Panc1 (cell line): ENCODE results near the gene KRT12. TPM values are rescaled to one million over a fixed set of nuclear protein-coding genes. Genes with fewer than 3 reads are reported as not detected.

ENCODE experiments used
- ATAC-seq: fragments of 200-7000 bp; cut with Tn5 transposase; 2 replicates; pipeline ENCODE4 v1.9.1; 2020; ENCODE audit warnings: mild to moderate bottlenecking, moderate library complexity
- BruUV-seq: library from RNA; stranded (reverse); fragments of 400-500 nt; replicated peaks from 2 replicates; lab custom pipeline; 2021; lab: Mats Ljungman, UMichigan
- CTCF ChIA-PET: fragments of 300-600 bp; sonication (Branson Sonifier 250); formaldehyde crosslinking; loops from one replicate; lab custom pipeline; 2022; ENCODE audit warnings: antibody characterized with exemption; lab: Charles Lee
- POLR2A ChIA-PET: fragments of 300-600 bp; sonication (Branson Sonifier 250); formaldehyde crosslinking; loops from one replicate; lab custom pipeline; 2022; ENCODE audit warnings: antibody characterized with exemption; lab: Charles Lee
- DNase-seq: peaks from one replicate; pipeline ENCODE4 v3.0.0-alpha.2; 2010; ENCODE audit warnings: low read depth, low spot score
- H3K27ac ChIP-seq: 2 replicates; pipeline ENCODE4 v1.5.1; 2011; ENCODE audit warnings: mild to moderate bottlenecking, low read length, inconsistent platforms
- H3K27me3 ChIP-seq: fragments of 200-500 bp; sonication (Bioruptor generic); 2 replicates; pipeline ENCODE4 v1.6.0; 2014; ENCODE audit warnings: low read length, inconsistent platforms; ENCODE audit not compliant: control insufficient read depth, insufficient read depth
- H3K36me3 ChIP-seq: fragments of 200-500 bp; sonication (Bioruptor generic); 2 replicates; pipeline ENCODE4 v1.5.1; 2014; ENCODE audit warnings: inconsistent platforms, mild to moderate bottlenecking, low read length, moderate library complexity; ENCODE audit not compliant: control insufficient read depth, insufficient read depth
- H3K4me1 ChIP-seq: 2 replicates; pipeline ENCODE4 v1.5.1; 2011; ENCODE audit warnings: inconsistent platforms, mild to moderate bottlenecking, low read length, moderate library complexity; ENCODE audit not compliant: control insufficient read depth, insufficient read depth
- H3K4me3 ChIP-seq, 2 experiments: 2 replicates each; pipeline ENCODE4 v1.5.1; 2011 to 2012; ENCODE audit warnings: low read depth in 2 of 2, low read length in 2 of 2, mild to moderate bottlenecking in 2 of 2, inconsistent platforms in 1 of 2, moderate library complexity in 1 of 2
- H3K9me3 ChIP-seq: fragments of 200-500 bp; sonication (Bioruptor generic); 2 replicates; pipeline ENCODE4 v1.5.1; 2014; ENCODE audit warnings: low read depth, mild to moderate bottlenecking, inconsistent platforms, low read length, moderate library complexity; ENCODE audit not compliant: control insufficient read depth, insufficient read depth
- CTCF ChIP-seq: fragments of 450-650 bp; IDR thresholded peaks from 2 replicates; pipeline ENCODE4 v1.5.1; 2017; ENCODE audit warnings: mild to moderate bottlenecking
- POLR2AphosphoS5 ChIP-seq: IDR thresholded peaks from 2 replicates; pipeline ENCODE4 v1.6.1; 2012; ENCODE audit warnings: mild to moderate bottlenecking, low read depth, low read length, moderate library complexity
- REST ChIP-seq, 2 experiments: IDR thresholded peaks; 2 replicates each; pipeline ENCODE4 v1.6.1; 2011 to 2012; ENCODE audit warnings: low read depth in 2 of 2, control low read depth in 1 of 2, low read length in 1 of 2, mild to moderate bottlenecking in 1 of 2, moderate library complexity in 1 of 2; ENCODE audit not compliant: insufficient read depth in 1 of 2
- SIN3A ChIP-seq: IDR thresholded peaks from 2 replicates; pipeline ENCODE4 v1.6.1; 2012; ENCODE audit warnings: low read depth, mild to moderate bottlenecking, low read length, moderate library complexity, borderline replicate concordance; ENCODE audit not compliant: insufficient read depth
- TCF7L2 ChIP-seq: IDR thresholded peaks from 2 replicates; pipeline ENCODE4 v1.6.1; 2011; ENCODE audit warnings: mild to moderate bottlenecking, low read depth, low read length, inconsistent platforms
- in situ Hi-C: cut with HindIII; loops from 2 replicates; pipeline ENCODE4 v1.10.0; 2016; ENCODE audit warnings: low sequenced_read_pairs, low pct_unique_long_range_greater_than_20kb
- intact Hi-C: fragments of 100-400 bp; cut with micrococcal nuclease; formaldehyde crosslinking; loops from one replicate; pipeline ENCODE4 v1.10.0; 2022; ENCODE audit not compliant: unreplicated experiment
- total RNA-seq: library from RNA; stranded (reverse); gene quantifications from one replicate; pipeline ENCODE4 v1.2.1, GENCODE V29; 2021; ENCODE audit not compliant: unreplicated experiment

The KRT12 gene
- total RNA-seq, 1 experiment from 2014 or later: not detected

GRCh38 chr17:40841246-40841645 is 25.8 kb downstream of the KRT12 start:
- no TSS peak for BruUV-seq
- no peak overlapping the region for H3K27ac ChIP-seq

GRCh38 chr17:40839194-40839593 is 27.8 kb downstream of the KRT12 start:
- in situ Hi-C loops: no loop called here
- no peaks in the 10 kb centered on the region; the same call in 1 of the 2 replicates for H3K27me3 ChIP-seq
- H3K36me3 ChIP-seq: no peaks in the 10 kb centered on the region; the same call in 1 of the 2 replicates
- CTCF ChIA-PET: no interaction called here
- POLR2A ChIA-PET: interaction anchor here (1.1 kb wide), 1 partner anchor 20 kb away, joined by 3 read pairs; no protein-coding TSS in a partner anchor
- no peaks in the 10 kb centered on the region for H3K9me3 ChIP-seq
- ATAC-seq: no peak
- TF ChIP-seq SIN3A (no peak), TCF7L2 (no peak), REST (IDR thresholded peaks at IDR 0.05; ENCODE audit: insufficient read depth in 1 of 2, low read depth in 2 of 2, low read length in 1 of 2) (no peak), POLR2AphosphoS5 (no peak), CTCF (no peak)
- intact Hi-C loops: no loop called here
- H3K4me3 ChIP-seq: no peak overlapping the region
- no peak overlapping the region for H3K27ac ChIP-seq
- H3K4me1 ChIP-seq: no peaks in the 10 kb centered on the region
- no TSS peak for BruUV-seq
- no peak for DNase-seq

More at GRCh38 chr17:40841246-40841645, 25.8 kb downstream of the KRT12 start:
- Histone ChIP-seq H3K36me3 (no peaks in the 10 kb centered on the region), H3K4me3 (no peak overlapping the region), H3K9me3 (no peaks in the 10 kb centered on the region), H3K27me3 (peaks cover 3% of the 10 kb centered on the region; the same call in 1 of the 2 replicates), H3K4me1 (no peaks in the 10 kb centered on the region)
- intact Hi-C loops (no loop called here), in situ Hi-C loops (no loop called here)
- no peak for DNase-seq
- ChIA-PET CTCF (no interaction called here), POLR2A (interaction anchor here (0.6 kb wide), 1 partner anchor 22 kb away, joined by 6 read pairs; no protein-coding TSS in a partner anchor)
- no peak for ATAC-seq
- no peak for TF ChIP-seq SIN3A
- no peak for TF ChIP-seq CTCF
- no peak for TF ChIP-seq POLR2AphosphoS5
- TF ChIP-seq TCF7L2: no peak
- no peak for TF ChIP-seq REST (IDR thresholded peaks at IDR 0.05; ENCODE audit: insufficient read depth in 1 of 2, low read depth in 2 of 2, low read length in 1 of 2)
